HepG2 (cell line): ENCODE results near the gene TLE7. TPM values are rescaled to one million over a fixed set of nuclear protein-coding genes. Genes with fewer than 3 reads are reported as not detected.
A peak's percentile ranks its signal among the peaks of the same experiment; 100 is the strongest.

ENCODE experiments used
- ZNF556 ChIP-seq: sonication (generic); formaldehyde crosslinking; IDR thresholded peaks from 2 replicates; pipeline ENCODE4 v1.4.0; 2020; ENCODE audit warnings: mild to moderate bottlenecking, missing genetic modification reagents, borderline replicate concordance
- polyA plus RNA-seq, 8 experiments: library from polyadenylated mRNA; depleted of rRNA in 3 of 8; stranded (reverse) in 7 of 8; unstranded in 1 of 8; fragments of >200 nt; fragmentation: Illumina TruSeq in 4 of 8; extraction: Trizol in 4 of 8; gene quantifications; 2 replicates each; pipeline versions ENCODE4 v1.2.1 to v1.2.3, GENCODE V29; 2011 to 2016; ENCODE audit warnings: low read depth in 4 of 8, missing spikeins in 1 of 8, mixed read lengths in 1 of 8; ENCODE audit not compliant: insufficient read depth in 1 of 8
- total RNA-seq, 5 experiments: library from RNA; depleted of rRNA; stranded (reverse); fragments of >200 nt; fragmentation: Illumina TruSeq; extraction: Trizol; gene quantifications; 2 replicates each; pipeline ENCODE4 v1.2.3, GENCODE V29; 2016; ENCODE audit warnings: low read depth in 1 of 5
- TF ChIP-seq, protein P1 (sequence below): sonication (generic); formaldehyde crosslinking; IDR thresholded peaks from 2 replicates; pipeline ENCODE4 v1.5.1; 2020; ENCODE audit warnings: mild to moderate bottlenecking, moderate library complexity, missing genetic modification reagents
- TF ChIP-seq, protein P2 (sequence below): sonication (generic); formaldehyde crosslinking; IDR thresholded peaks from 2 replicates; pipeline ENCODE4 v1.8.1; 2023; ENCODE audit warnings: mild to moderate bottlenecking, inconsistent platforms, moderate library complexity, missing genetic modification reagents, borderline replicate concordance
- TF ChIP-seq, protein P3 (sequence below): sonication (generic); formaldehyde crosslinking; IDR thresholded peaks from 2 replicates; pipeline ENCODE4 v1.5.1; 2020; ENCODE audit warnings: mild to moderate bottlenecking, missing genetic modification reagents, moderate library complexity
- TF ChIP-seq, protein P4 (sequence below): IDR thresholded peaks from 2 replicates; pipeline ENCODE4 v1.6.1; 2018; ENCODE audit warnings: missing genetic modification reagents

Gene TLE7
- total and polyA plus RNA-seq, 2 of the 13 experiments (the other 11 are each of a cell fraction or from before 2014, with no cell fraction given) = not detected

DNA sequence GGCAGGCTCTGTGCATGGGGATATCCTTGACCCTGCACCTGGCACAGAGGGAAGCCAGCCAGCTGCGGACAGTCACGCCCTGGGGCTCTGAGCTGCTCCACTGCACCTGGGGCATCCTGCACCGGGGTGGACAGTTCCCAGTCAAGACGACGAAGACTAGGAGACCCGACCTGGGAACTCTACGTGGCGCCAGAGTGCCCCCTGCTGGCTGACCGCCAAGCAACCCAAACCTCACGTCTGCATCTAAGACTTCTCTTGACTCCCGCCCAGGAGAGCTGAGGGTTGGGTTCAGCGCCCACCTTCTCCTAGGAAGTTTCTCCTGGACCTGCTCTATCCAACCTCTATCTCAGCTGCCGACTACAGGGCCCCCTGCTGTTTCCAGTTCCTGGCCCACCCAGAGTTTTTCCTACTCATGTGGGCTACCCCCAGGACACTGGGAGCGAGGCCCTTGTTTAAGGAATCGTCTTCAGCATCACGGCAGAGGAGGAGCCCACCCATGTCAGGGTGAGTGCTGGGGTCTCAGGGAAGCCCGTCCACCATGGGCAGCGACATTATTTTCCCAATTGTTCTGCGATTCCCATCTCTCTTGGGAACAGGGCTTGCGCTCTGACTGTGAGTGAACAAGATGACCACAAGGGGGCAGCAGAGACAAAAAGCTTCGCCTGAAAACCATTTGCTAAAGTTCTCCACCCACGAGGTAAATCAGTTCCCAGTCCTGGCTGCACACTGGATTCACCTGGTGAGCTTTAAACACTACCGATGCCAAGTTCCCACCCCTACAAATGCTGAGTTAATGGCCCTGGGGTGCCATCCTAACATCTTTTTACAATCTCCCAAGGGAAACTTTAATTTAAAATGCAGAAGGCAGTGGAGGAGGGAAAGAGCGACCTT, 29.3 kb downstream of the TLE7 start (continued):
- TF ChIP-seq, protein P1, sequence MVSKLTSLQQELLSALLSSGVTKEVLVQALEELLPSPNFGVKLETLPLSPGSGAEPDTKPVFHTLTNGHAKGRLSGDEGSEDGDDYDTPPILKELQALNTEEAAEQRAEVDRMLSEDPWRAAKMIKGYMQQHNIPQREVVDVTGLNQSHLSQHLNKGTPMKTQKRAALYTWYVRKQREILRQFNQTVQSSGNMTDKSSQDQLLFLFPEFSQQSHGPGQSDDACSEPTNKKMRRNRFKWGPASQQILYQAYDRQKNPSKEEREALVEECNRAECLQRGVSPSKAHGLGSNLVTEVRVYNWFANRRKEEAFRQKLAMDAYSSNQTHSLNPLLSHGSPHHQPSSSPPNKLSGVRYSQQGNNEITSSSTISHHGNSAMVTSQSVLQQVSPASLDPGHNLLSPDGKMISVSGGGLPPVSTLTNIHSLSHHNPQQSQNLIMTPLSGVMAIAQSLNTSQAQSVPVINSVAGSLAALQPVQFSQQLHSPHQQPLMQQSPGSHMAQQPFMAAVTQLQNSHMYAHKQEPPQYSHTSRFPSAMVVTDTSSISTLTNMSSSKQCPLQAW (CRISPR knock-in tag) = no peak
- TF ChIP-seq, protein P2, sequence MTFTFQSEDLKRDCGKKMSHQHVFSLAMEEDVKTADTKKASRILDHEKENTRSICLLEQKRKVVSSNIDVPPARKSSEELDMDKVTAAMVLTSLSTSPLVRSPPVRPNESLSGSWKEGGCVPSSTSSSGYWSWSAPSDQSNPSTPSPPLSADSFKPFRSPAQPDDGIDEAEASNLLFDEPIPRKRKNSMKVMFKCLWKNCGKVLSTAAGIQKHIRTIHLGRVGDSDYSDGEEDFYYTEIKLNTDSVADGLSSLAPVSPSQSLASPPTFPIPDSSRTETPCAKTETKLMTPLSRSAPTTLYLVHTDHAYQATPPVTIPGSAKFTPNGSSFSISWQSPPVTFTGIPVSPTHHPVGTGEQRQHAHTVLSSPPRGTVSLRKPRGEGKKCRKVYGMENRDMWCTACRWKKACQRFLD = 0 out of 2 replicates have a peak, but pooled peaks have one; percentile 18
- TF ChIP-seq ZNF556 = 0 out of 2 replicates have a peak, but pooled peaks have one; percentile 47
- TF ChIP-seq, protein P3, sequence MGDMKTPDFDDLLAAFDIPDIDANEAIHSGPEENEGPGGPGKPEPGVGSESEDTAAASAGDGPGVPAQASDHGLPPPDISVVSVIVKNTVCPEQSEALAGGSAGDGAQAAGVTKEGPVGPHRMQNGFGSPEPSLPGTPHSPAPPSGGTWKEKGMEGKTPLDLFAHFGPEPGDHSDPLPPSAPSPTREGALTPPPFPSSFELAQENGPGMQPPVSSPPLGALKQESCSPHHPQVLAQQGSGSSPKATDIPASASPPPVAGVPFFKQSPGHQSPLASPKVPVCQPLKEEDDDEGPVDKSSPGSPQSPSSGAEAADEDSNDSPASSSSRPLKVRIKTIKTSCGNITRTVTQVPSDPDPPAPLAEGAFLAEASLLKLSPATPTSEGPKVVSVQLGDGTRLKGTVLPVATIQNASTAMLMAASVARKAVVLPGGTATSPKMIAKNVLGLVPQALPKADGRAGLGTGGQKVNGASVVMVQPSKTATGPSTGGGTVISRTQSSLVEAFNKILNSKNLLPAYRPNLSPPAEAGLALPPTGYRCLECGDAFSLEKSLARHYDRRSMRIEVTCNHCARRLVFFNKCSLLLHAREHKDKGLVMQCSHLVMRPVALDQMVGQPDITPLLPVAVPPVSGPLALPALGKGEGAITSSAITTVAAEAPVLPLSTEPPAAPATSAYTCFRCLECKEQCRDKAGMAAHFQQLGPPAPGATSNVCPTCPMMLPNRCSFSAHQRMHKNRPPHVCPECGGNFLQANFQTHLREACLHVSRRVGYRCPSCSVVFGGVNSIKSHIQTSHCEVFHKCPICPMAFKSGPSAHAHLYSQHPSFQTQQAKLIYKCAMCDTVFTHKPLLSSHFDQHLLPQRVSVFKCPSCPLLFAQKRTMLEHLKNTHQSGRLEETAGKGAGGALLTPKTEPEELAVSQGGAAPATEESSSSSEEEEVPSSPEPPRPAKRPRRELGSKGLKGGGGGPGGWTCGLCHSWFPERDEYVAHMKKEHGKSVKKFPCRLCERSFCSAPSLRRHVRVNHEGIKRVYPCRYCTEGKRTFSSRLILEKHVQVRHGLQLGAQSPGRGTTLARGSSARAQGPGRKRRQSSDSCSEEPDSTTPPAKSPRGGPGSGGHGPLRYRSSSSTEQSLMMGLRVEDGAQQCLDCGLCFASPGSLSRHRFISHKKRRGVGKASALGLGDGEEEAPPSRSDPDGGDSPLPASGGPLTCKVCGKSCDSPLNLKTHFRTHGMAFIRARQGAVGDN (CRISPR knock-in tag) = peak; percentile 43
- TF ChIP-seq, protein P4, sequence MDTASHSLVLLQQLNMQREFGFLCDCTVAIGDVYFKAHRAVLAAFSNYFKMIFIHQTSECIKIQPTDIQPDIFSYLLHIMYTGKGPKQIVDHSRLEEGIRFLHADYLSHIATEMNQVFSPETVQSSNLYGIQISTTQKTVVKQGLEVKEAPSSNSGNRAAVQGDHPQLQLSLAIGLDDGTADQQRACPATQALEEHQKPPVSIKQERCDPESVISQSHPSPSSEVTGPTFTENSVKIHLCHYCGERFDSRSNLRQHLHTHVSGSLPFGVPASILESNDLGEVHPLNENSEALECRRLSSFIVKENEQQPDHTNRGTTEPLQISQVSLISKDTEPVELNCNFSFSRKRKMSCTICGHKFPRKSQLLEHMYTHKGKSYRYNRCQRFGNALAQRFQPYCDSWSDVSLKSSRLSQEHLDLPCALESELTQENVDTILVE = 0 out of 2 replicates have a peak, but pooled peaks have one; percentile 11
